Stomach (tissue), 9 donors: ENCODE results near the gene BTBD6. TPM values are rescaled to one million over a fixed set of nuclear protein-coding genes. Genes with fewer than 3 reads are reported as not detected.
"Not testable (repeated sequence)": the region's sequence is repeated elsewhere in the genome, so short reads cannot be mapped to it uniquely, and the experiment has no call there.

Experiments
- DNase-seq, 2 donors: peaks; one replicate each; pipeline versions ENCODE4 v3.0.0 to v3.0.0-alpha.2; 2013 to 2019
- H3K27ac ChIP-seq, 5 donors: fragments of 200-600 bp in 4 of 5; sonication (generic) in 4 of 5; one replicate each; pipeline ENCODE4 v1.5.1; 2013 to 2019; ENCODE audit warnings: mild to moderate bottlenecking in 1 of 5, moderate library complexity in 1 of 5
- H3K27me3 ChIP-seq, 3 donors: fragments of 200-600 bp; sonication (generic); one replicate each; pipeline ENCODE4 v1.5.1; 2017 to 2019; ENCODE audit warnings: mixed run types in 1 of 3
- H3K36me3 ChIP-seq, 4 donors: fragments of 200-600 bp; sonication (generic); 1 replicate in 3 of 4; 2 replicates in 1 of 4; pipeline ENCODE4 v1.5.1; 2016 to 2019
- H3K4me1 ChIP-seq, 4 donors: fragments of 200-600 bp; sonication (generic); one replicate each; pipeline ENCODE4 v1.5.1; 2016 to 2019
- H3K4me3 ChIP-seq, 4 donors: fragments of 200-600 bp; sonication (generic) in 3 of 4; one replicate each; pipeline ENCODE4 v1.5.1; 2016 to 2019; ENCODE audit warnings: mild to moderate bottlenecking in 1 of 4
- H3K9me3 ChIP-seq, 4 donors: fragments of 200-600 bp; sonication (generic); one replicate each; pipeline ENCODE4 v1.5.1; 2016 to 2019
- CTCF ChIP-seq, 7 experiments: fragments of 450-650 bp in 4 of 7; fragments of 200-600 bp in 3 of 7; sonication (generic) in 3 of 7; IDR thresholded peaks; one replicate each; pipeline ENCODE4 v1.5.1; 2016 to 2019; ENCODE audit warnings: antibody characterized with exemption in 7 of 7, control low read depth in 2 of 7, mild to moderate bottlenecking in 1 of 7
- EP300 ChIP-seq: sonication (generic); formaldehyde crosslinking; IDR thresholded peaks from one replicate; pipeline ENCODE4 v1.6.1; 2017; ENCODE audit warnings: antibody characterized with exemption
- POLR2A ChIP-seq, 4 donors: fragments of 450-650 bp; IDR thresholded peaks; one replicate each; pipeline ENCODE4 v1.6.1; 2016; ENCODE audit warnings: antibody characterized with exemption in 4 of 4, control low read depth in 2 of 4, mild to moderate bottlenecking in 1 of 4, moderate library complexity in 1 of 4
- POLR2AphosphoS5 ChIP-seq, 3 donors: sonication (generic); formaldehyde crosslinking; IDR thresholded peaks; one replicate each; pipeline ENCODE4 v1.6.1; 2016; ENCODE audit warnings: antibody characterized with exemption in 3 of 3
- WGBS, 5 donors: extraction: QIAGEN DNeasy Blood & Tissue Kit in 3 of 5; methylation state at CpG; one replicate each; pipeline versions ENCODE4 v1.1.5 to v1.1.7; 2013 to 2018; 5-methylcytosine and 5-hydroxymethylcytosine counted together
- intact Hi-C: fragments of 100-400 bp; cut with DNase I; formaldehyde crosslinking; loops from one replicate; pipeline ENCODE4 v1.15.1; 2023; ENCODE audit warnings: low total_unique reads
- polyA plus RNA-seq, 3 donors: library from polyadenylated mRNA; stranded (reverse); fragments of 200-250 nt; gene quantifications; one replicate each; pipeline ENCODE4 v1.2.3, GENCODE V29; 2013
- total RNA-seq, 5 donors: library from RNA; depleted of rRNA; stranded (reverse); fragments of >200 nt; gene quantifications; one replicate each; pipeline versions ENCODE4 v1.1.0 to v1.2.3, GENCODE V29; 2014 to 2016
- donor health status: healthy with polysubstance abuse.
- donor health status: Bipolar disorder and iron deficiency.
- donor health status: healthy.

The BTBD6 gene
- total and polyA plus RNA-seq, 8 donors, result 13.4 to 55.0 (median 38.0) TPM

GRCh38 chr14:105272623-105273022, 24.3 kb downstream of the BTBD6 start:
- no peak for DNase-seq
- peak overlapping the region in 1 of 5 donors; percentile 8 for H3K27ac ChIP-seq
- 73 to 82% (median 78%) methylated on average over 15 of the region's 15 CpGs for WGBS, 5 donors

GRCh38 chr14:105273062-105273461, 24.7 kb downstream of the BTBD6 start:
- no peak overlapping the region for H3K4me3 ChIP-seq
- TF ChIP-seq CTCF (IDR thresholded peaks at IDR 0.05), result no peak
- no peak for TF ChIP-seq POLR2A (IDR thresholded peaks at IDR 0.05)
- TF ChIP-seq EP300, result no peak
- TF ChIP-seq POLR2AphosphoS5 (IDR thresholded peaks at IDR 0.05), result no peak
- DNase-seq, result peak; percentile 57 to 63
- no peaks in the 10 kb centered on the region for H3K9me3 ChIP-seq
- H3K36me3 ChIP-seq, result peaks cover 0 to 32% (median 22%) of the 10 kb centered on the region in 4 donors
- no peaks in the 10 kb centered on the region for H3K27me3 ChIP-seq
- H3K4me1 ChIP-seq, result peaks cover 10 to 33% (median 24%) of the 10 kb centered on the region in 4 donors
- WGBS, 5 donors, result 49 to 86% (median 62%) methylated on average over 10 to 12 of the region's 12 CpGs
- intact Hi-C loops, result no loop called here
- peak overlapping the region in 1 of 5 donors; percentile 8 for H3K27ac ChIP-seq

More at GRCh38 chr14:105272623-105273022, 24.3 kb downstream of the BTBD6 start:
- TF ChIP-seq POLR2A (IDR thresholded peaks at IDR 0.05) (no peak), POLR2AphosphoS5 (IDR thresholded peaks at IDR 0.05) (no peak), EP300 (no peak), CTCF (IDR thresholded peaks at IDR 0.05) (no peak)
- H3K36me3 ChIP-seq, result peaks cover 0 to 36% (median 27%) of the 10 kb centered on the region in 4 donors
- H3K4me3 ChIP-seq, result no peak overlapping the region
- intact Hi-C loops, result no loop called here
- no peaks in the 10 kb centered on the region for H3K9me3 ChIP-seq
- no peaks in the 10 kb centered on the region for H3K27me3 ChIP-seq
- H3K4me1 ChIP-seq, result peaks cover 10 to 33% (median 24%) of the 10 kb centered on the region in 4 donors

DNA sequence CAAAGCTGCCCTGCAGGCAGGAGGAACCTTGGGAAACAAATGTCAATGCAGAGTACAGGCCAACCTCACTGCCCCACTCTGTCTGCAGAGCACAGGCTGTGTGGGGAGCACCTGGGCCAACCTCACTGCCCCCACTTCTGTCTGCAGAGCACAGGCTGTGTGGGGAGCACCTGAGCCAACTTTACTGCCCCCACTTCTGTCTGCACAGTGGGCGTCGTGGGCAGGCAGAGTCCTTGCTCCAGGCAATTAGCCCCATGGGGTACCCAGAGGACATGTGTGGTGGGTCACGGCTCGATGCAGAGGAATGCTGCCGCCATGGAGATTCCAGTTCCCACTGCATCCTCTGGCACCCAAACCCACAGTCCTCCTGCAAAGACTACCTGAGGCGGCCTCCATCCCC, 26.3 kb downstream of the BTBD6 start:
- no peaks in the 10 kb centered on the region for H3K27me3 ChIP-seq
- peaks cover 0 to 16% (median 7%) of the 10 kb centered on the region in 4 donors for H3K36me3 ChIP-seq
- H3K4me3 ChIP-seq, result no peak overlapping the region
- H3K27ac ChIP-seq, result no peak overlapping the region
- no peak for DNase-seq
- peaks cover 10 to 33% (median 24%) of the 10 kb centered on the region in 4 donors for H3K4me1 ChIP-seq
- no peaks in the 10 kb centered on the region for H3K9me3 ChIP-seq
- WGBS, 5 donors, result 87 to 100% (median 94%) methylated on average over 4 to 6 of the region's 6 CpGs
- intact Hi-C loops, result no loop called here
- no peak for TF ChIP-seq POLR2A (IDR thresholded peaks at IDR 0.05)
- TF ChIP-seq POLR2AphosphoS5 (IDR thresholded peaks at IDR 0.05), result no peak
- TF ChIP-seq CTCF (IDR thresholded peaks at IDR 0.05), result no peak
- TF ChIP-seq EP300, result no peak

GRCh38 chr14:105275267-105275946, 27.1 kb downstream of the BTBD6 start:
- Histone ChIP-seq H3K9me3 (no peaks in the 10 kb centered on the region), H3K4me3 (no peak overlapping the region), H3K27ac (no peak overlapping the region), H3K36me3 (peaks cover 0 to 21% (median 8%) of the 10 kb centered on the region in 4 donors), H3K27me3 (no peaks in the 10 kb centered on the region), H3K4me1 (peaks cover 10 to 36% (median 24%) of the 10 kb centered on the region in 4 donors)
- TF ChIP-seq POLR2A (IDR thresholded peaks at IDR 0.05) (no peak), POLR2AphosphoS5 (IDR thresholded peaks at IDR 0.05) (no peak), CTCF (IDR thresholded peaks at IDR 0.05) (no peak), EP300 (no peak)
- no peak for DNase-seq
- intact Hi-C loops, result no loop called here
- WGBS, 5 donors, result 77 to 95% (median 87%) methylated on average over 9 to 16 of the region's 16 CpGs

DNA sequence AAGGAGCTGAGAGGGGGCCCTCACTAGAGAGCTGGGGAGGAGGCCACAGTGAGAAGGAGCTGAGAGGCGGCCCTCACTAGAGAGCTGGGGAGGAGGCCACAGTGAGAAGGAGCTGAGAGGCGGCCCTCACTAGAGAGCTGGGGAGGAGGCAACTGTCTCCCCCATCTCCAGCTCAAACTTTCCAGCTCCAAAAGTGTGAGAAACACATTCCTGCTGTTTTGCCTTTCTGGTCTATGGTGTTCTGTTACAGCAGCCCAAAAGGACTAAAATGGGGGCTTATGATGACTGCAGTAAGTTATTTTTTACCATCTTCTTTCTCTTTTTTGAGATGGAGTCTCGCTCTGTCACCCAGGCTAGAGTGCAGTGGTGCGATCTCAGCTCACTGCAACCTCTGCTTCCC, 29.1 kb downstream of the BTBD6 start:
- H3K27ac ChIP-seq, H3K27me3 ChIP-seq, DNase-seq, H3K9me3 ChIP-seq, H3K4me3 ChIP-seq, intact Hi-C loops: not testable (repeated sequence)
- Histone ChIP-seq H3K4me1 (peaks cover 20 to 53% (median 38%) of the 10 kb centered on the region in 4 donors), H3K36me3 (peaks cover 0 to 18% (median 8%) of the 10 kb centered on the region in 4 donors)
- 33 to 100% (median 96%) methylated on average over 3 of the region's 4 CpGs for WGBS, 5 donors
